ENCODE results near the gene LGALS1.

The LGALS1 gene

DNA sequence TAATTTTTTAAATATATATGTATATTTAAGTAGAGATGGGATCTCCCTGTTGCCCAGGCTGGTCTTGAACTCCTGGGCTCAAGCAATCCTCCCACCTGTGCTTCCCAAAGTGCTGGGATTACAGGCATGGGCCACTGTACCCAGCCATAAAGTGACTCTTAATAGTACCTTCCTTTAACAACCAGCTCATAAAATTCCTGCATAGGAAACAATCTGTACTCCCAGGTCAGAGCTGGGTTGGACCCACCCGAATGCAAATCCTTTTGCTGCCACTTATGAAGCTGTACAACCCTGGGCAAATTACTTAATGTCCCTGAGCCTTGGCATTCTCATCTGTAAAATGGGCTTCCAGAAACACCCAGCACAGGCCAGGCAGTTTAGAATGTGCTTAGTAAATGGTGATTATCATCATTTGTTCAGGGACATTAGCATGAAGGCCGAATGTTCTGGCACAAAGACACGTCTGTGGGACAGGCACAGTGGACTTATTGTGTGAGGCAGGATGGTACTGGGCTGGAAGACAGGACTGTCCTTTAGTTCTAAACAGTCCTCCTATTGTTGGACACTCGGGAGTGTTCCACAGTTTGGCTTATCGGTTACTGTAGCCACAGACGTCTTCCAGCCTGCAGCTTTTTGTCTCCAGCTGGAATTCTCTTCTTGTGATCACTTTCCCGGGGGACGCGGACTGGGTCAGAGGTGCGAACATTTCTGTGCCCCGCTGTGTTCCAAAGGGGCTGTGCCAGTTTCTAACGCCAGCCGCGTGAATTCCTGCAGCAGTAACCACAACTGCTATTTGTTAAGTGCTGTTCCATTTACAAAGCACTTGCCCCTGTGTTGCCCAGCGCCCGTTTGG lies 11.0 kb upstream of the LGALS1 start:
- DNase-seq = no peak

- no peak for DNase-seq
These were observed 9.9 kb upstream of the LGALS1 start for GRCh38 chr22:37665487-37665886.

- no peak for DNase-seq
These were observed 5.8 kb upstream of the LGALS1 start for GRCh38 chr22:37669586-37669985.

DNA sequence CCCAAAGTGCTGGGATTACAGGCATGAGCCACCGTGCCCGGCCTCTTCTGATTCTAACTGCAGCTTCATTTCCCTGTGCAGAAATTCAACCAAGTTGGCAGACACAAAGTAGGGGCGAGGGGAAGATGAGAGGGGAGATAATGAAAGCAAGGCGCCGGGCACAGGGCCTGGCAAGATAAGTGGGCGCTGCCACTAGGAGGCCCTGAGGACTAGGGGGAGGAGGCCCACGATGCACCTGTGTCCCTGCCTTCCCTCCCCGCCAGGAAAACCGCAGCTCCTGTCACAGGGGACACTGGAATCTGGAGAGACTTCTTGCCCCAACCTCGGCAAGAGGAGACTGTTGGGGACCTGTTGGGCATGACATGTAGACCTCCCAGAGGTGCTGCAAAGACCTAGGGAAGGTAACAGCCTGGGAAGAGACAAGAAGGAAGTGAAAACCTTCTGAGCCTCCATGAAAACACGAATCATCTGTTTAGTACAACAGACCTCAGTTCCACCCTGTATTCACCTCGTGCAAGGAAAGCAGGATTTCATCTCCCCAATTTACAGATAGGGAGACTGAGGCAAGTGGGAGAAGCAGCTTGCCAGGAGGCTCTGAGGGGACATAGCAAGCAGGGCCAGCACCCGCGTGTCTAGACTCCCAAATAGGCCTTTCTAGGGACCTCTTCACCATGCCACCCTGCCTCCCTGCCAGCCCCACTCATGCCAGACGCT lies 3.1 kb upstream of the LGALS1 start:
- DNase-seq = no peak

DNA sequence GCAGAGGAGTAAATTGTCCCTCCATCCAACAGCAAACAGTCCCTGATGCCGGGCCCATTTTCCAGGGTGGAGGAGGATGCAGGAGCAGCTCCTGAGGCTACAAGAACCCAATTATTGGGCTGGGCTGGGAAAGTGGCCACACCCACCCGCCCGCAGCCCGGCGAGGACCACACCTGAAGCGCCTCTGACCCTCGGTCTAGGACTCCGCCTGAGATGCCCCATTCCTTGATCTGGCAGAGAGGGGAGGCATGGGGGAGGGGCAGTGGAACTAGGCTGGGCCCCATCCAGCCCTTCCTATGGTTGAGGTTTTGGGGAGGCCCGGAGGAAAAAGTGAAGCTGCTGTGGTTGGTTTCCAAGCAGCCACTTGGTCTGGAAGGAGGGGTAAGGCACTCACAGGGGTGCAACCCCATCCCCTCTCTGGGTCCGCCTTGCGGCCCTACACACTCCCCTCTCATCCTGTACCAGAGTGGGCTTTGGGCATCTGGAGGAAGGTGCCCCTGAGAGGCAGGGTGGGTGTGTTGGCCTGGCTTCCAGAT lies 2.4 kb upstream of the LGALS1 start:
- no peak for DNase-seq

DNA sequence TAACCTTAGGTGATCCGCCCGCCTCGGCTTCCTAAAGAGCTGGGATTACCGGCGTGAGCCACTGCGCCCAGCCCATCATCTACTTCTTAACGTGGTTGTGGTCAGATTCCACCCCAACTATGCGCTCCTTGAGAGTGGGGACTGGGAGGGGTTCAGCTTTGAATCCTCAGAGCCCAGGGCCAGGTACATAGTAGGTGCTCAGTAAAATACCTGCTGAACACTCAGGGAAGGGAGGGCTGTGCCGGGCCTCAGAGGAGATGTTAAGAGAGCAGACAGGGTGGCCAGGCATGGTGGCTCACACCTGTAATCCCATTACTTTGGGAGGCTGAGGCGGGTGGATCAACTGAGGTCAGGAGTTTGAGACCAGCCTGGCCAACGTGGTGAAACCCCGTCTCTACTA lies 1.2 kb upstream of the LGALS1 start:
- DNase-seq = no peak

DNA sequence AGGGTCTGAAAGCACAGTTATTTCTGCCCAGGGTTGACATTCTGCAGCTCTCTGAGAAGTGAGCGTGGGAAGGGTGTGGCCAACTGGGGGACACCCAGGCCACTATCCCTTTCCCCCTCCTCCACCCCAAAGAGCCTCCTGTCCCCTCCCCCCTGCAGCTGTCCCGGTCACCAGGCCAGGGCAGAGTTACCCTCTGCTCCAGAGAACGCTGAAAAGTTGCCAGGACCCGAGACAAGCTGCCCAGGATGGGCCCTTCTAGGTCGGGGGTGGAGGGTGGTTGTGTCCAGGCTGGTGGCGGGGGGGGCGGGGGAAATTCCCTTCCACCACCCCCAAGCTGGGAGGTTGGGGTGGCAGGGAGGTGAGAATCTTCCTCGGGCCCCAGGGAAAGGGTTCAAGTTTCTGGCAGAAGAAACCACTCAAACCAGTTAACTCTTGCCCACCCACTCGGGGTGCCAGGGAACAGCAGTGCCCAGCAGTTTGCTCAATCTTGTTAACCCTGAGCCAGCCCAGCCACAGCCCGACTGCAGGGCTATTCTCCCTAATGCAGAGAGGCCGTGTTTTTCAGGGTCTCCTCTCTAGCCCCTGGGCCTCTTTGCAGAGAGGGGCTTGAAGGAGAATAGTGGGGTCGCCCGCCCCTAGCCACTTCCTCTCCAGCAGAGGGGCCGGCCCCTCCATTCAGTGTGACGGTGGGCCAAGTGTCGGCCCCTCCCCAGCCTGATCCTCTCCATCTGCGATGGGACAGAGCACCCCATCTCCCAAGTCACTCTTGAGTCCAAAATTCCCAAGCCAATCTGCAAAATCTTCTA lies 697 bp downstream of the LGALS1 start:
- no peak for DNase-seq

- DNase-seq = peak; percentile 94
These were observed 1.5 kb downstream of the LGALS1 start for GRCh38 chr22:37676736-37677492.

DNA sequence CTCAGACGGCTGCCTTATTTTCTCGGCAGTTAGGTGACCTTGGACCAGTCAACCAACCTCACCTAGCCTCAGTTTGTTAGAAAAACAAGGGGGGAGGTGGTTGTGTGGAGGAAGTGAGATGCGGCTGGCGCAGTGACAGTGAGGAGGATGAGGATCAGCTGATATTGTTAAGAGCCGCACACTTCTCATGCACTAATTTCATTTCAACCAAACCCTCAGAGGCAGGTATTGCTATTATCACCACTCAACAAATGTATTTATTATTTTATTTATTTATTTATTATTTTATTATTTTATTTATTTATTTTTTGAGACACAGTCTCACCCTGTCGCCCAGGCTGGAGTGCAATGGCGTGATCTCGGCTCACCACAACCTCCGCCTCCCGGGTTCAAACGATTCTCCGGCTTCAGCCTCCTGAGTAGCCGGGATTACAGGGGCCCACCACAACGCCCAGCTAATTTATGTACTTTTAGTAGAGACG lies 2.1 kb downstream of the LGALS1 start:
- DNase-seq = no peak

- no peak for DNase-seq
These were observed 2.9 kb downstream of the LGALS1 start for GRCh38 chr22:37678372-37678771.

GRCh38 chr22:37679670-37680069 lies 4.2 kb downstream of the LGALS1 start:
- no peak for DNase-seq

GRCh38 chr22:37680191-37680851 lies 4.9 kb downstream of the LGALS1 start:
- no peak for DNase-seq

DNA sequence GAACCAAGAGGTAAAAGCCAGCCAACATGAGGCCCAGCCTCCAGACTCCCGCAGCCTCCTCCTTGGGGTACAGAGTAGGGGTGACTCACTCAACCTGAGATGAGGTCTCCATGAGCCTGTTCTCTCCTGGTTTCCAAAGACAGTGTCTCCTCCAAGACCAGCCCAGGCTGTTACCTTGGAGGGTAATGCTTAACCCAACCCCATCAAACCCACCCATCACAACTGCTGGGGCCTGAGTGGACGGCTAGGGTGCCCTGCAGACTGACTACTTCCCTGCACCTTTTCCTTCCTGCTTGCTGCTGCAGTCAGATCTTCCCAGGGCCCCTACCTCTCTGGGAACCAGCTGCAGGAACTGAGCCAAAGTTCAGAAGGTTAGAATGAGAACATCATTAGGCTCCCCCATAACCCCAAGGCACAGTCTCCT lies 5.6 kb downstream of the LGALS1 start:
- no peak for DNase-seq

GRCh38 chr22:37681556-37682049 lies 6.2 kb downstream of the LGALS1 start:
- DNase-seq = peak; percentile 53

GRCh38 chr22:37684803-37685615 lies 9.6 kb downstream of the LGALS1 start:
- no peak for DNase-seq

- peak; percentile 74 for DNase-seq
These were observed 10.9 kb downstream of the LGALS1 start, which contains the start of gene NOL12 for GRCh38 chr22:37686002-37686982. NOL12 (plus strand) TSS chr22:37686343; CDS start chr22:37686393, 50 bp downstream.

DNA sequence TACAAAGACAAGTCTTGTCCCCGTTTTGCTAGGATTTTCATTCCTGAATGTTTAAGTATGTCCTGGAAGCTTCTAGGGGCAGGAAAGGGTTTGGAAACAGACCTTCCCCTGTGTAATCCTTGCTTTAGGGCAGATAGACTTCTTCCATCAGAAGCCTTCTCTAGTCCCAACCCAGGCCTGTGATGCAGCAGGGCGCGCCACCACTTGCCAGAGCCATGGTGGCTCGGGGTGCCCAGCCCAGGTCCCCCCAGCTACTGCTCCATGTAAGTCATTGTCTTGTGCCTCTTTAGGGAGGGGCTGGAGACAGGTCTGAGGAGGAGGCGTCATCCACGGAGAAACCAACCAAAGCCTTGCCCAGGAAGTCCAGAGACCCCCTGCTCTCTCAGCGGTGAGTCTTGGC lies 15.0 kb downstream of the LGALS1 start:
- DNase-seq = no peak

DNA sequence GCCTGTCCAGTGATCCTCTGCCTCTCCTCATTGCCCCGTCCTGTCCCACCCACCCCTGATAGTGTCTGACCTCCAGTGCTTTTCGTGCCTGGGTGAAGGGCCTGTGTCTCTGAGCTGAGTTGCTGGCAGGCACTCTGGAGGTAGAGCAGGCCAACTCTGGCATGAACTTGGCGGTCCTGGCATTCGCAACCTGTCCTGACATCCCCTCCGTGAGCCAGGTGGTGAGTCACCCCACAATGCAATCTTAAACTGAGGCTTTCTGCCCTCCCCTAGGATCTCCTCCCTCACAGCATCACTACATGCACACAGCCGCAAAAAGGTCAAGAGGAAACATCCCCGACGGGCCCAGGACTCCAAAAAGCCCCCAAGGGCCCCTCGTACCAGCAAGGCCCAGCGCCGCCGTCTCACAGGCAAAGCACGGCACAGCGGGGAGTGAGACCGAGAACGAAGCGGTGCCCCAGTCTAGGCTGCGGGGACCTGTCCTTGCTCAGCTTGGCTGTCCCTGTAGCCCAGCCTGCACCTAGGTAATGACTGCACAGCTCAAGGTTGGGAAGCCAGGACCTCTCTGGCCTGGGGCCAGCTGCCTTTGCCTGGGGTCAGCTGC lies 15.6 kb downstream of the LGALS1 start:
- DNase-seq = no peak

All from activated effector memory CD4-positive, alpha-beta T cell treated with Interleukin-2 at 50 U/mL for 16 hours (primary cell).